ENCODE results near the gene C9orf43.

Gene C9orf43

GRCh38 chr9:113425072-113425471 is 14.5 kb downstream of the C9orf43 start:
- H3K27ac ChIP-seq (replicated peaks; ENCODE audit: low read length), result no peak overlapping the region
- H4K8ac ChIP-seq (ENCODE audit: low read depth, low read length), result no peak overlapping the region
- no peaks in the 10 kb centered on the region for H3K27me3 ChIP-seq (ENCODE audit: control insufficient read depth in 3 of 3, insufficient read depth in 3 of 3, low read depth in 1 of 3, low read length in 3 of 3)
- no peak overlapping the region for H3K23ac ChIP-seq (ENCODE audit: low read depth, low read length, poor library complexity)
- no peak overlapping the region for H3K4me2 ChIP-seq (ENCODE audit: insufficient read depth, low read length, poor library complexity, severe bottlenecking)
- peaks cover 4 to 8% of the 10 kb centered on the region in 2 donors for H3K4me1 ChIP-seq (ENCODE audit: control insufficient read depth in 2 of 2, insufficient read depth in 1 of 2, low read depth in 1 of 2, low read length in 2 of 2)
- no peak overlapping the region for H2BK120ac ChIP-seq (ENCODE audit: low read depth, low read length)
- H3K79me1 ChIP-seq (ENCODE audit: low read depth, low read length), result no peaks in the 10 kb centered on the region
- H3K9me3 ChIP-seq (replicated peaks in 1 of 2; ENCODE audit: control insufficient read depth in 2 of 2, insufficient read depth in 1 of 2, low read depth in 1 of 2, low read length in 2 of 2), result no peaks in the 10 kb centered on the region
- H2AK5ac ChIP-seq (ENCODE audit: low read depth, low read length), result no peak overlapping the region
- peak overlapping the region; percentile 86 for H2AFZ ChIP-seq (ENCODE audit: low read length)
- H2BK15ac ChIP-seq (ENCODE audit: low read length), result no peak overlapping the region
- peak overlapping the region; percentile 17 for H3K18ac ChIP-seq (ENCODE audit: low read length)
- no peak overlapping the region for H2BK12ac ChIP-seq (ENCODE audit: low read length)
- no peak overlapping the region for H3K4me3 ChIP-seq (ENCODE audit: low read length in 2 of 2)
- H2BK5ac ChIP-seq (ENCODE audit: low read length), result no peak overlapping the region
- no peaks in the 10 kb centered on the region for H3K36me3 ChIP-seq (replicated peaks in 1 of 2; ENCODE audit: control insufficient read depth in 2 of 2, insufficient read depth in 2 of 2, low read length in 2 of 2)
- H3K9ac ChIP-seq (ENCODE audit: low read depth, low read length, poor library complexity), result peak overlapping the region; percentile 22
- H4K91ac ChIP-seq (ENCODE audit: low read depth, low read length, poor library complexity), result no peak overlapping the region
- H3K14ac ChIP-seq (ENCODE audit: low read length), result no peak overlapping the region
- no peak for DNase-seq (ENCODE audit: low spot score)
- H3K4ac ChIP-seq (ENCODE audit: low read length), result no peak overlapping the region
- WGBS, 2 donors (ENCODE audit: extremely low coverage in 2 of 2, insufficient read length in 2 of 2, insufficient replicate concordance in 1 of 2), result no CpG with 5 or more reads among the region's 2 CpGs

- no peak overlapping the region for H3K18ac ChIP-seq (ENCODE audit: low read length)
- no peak overlapping the region for H3K9ac ChIP-seq (ENCODE audit: low read depth, low read length, poor library complexity)
- no peak overlapping the region for H4K8ac ChIP-seq (ENCODE audit: low read depth, low read length)
- H3K4ac ChIP-seq (ENCODE audit: low read length), result no peak overlapping the region
- no peaks in the 10 kb centered on the region for H3K79me1 ChIP-seq (ENCODE audit: low read depth, low read length)
- H2BK5ac ChIP-seq (ENCODE audit: low read length), result no peak overlapping the region
- no peaks in the 10 kb centered on the region for H3K9me3 ChIP-seq (replicated peaks in 1 of 2; ENCODE audit: control insufficient read depth in 2 of 2, insufficient read depth in 1 of 2, low read depth in 1 of 2, low read length in 2 of 2)
- peaks cover 4 to 8% of the 10 kb centered on the region in 2 donors for H3K4me1 ChIP-seq (ENCODE audit: control insufficient read depth in 2 of 2, insufficient read depth in 1 of 2, low read depth in 1 of 2, low read length in 2 of 2)
- H3K27me3 ChIP-seq (ENCODE audit: control insufficient read depth in 3 of 3, insufficient read depth in 3 of 3, low read depth in 1 of 3, low read length in 3 of 3), result no peaks in the 10 kb centered on the region
- H2AFZ ChIP-seq (ENCODE audit: low read length), result no peak overlapping the region
- no peak for DNase-seq (ENCODE audit: low spot score)
- H2BK120ac ChIP-seq (ENCODE audit: low read depth, low read length), result no peak overlapping the region
- no peak overlapping the region for H3K14ac ChIP-seq (ENCODE audit: low read length)
- H4K91ac ChIP-seq (ENCODE audit: low read depth, low read length, poor library complexity), result no peak overlapping the region
- H3K27ac ChIP-seq (replicated peaks; ENCODE audit: low read length), result no peak overlapping the region
- H2BK15ac ChIP-seq (ENCODE audit: low read length), result no peak overlapping the region
- no peak overlapping the region for H3K4me3 ChIP-seq (ENCODE audit: low read length in 2 of 2)
- no peak overlapping the region for H2AK5ac ChIP-seq (ENCODE audit: low read depth, low read length)
- no peak overlapping the region for H3K4me2 ChIP-seq (ENCODE audit: insufficient read depth, low read length, poor library complexity, severe bottlenecking)
- no CpG with 5 or more reads among the region's 1 CpG for WGBS, 2 donors (ENCODE audit: extremely low coverage in 2 of 2, insufficient read length in 2 of 2, insufficient replicate concordance in 1 of 2)
- H3K23ac ChIP-seq (ENCODE audit: low read depth, low read length, poor library complexity), result no peak overlapping the region
- no peaks in the 10 kb centered on the region for H3K36me3 ChIP-seq (replicated peaks in 1 of 2; ENCODE audit: control insufficient read depth in 2 of 2, insufficient read depth in 2 of 2, low read length in 2 of 2)
- H2BK12ac ChIP-seq (ENCODE audit: low read length), result no peak overlapping the region
Measured at GRCh38 chr9:113426701-113427100, 16.2 kb downstream of the C9orf43 start.

- no peak overlapping the region for H3K18ac ChIP-seq (ENCODE audit: low read length)
- DNase-seq (ENCODE audit: low spot score), result no peak
- H3K27me3 ChIP-seq (ENCODE audit: control insufficient read depth in 3 of 3, insufficient read depth in 3 of 3, low read depth in 1 of 3, low read length in 3 of 3), result no peaks in the 10 kb centered on the region
- H2AFZ ChIP-seq (ENCODE audit: low read length), result no peak overlapping the region
- no peak overlapping the region for H2BK120ac ChIP-seq (ENCODE audit: low read depth, low read length)
- no peak overlapping the region for H3K4me3 ChIP-seq (ENCODE audit: low read length in 2 of 2)
- no peak overlapping the region for H4K91ac ChIP-seq (ENCODE audit: low read depth, low read length, poor library complexity)
- no CpG with 5 or more reads among the region's 2 CpGs for WGBS, 2 donors (ENCODE audit: extremely low coverage in 2 of 2, insufficient read length in 2 of 2, insufficient replicate concordance in 1 of 2)
- peaks cover 4 to 8% of the 10 kb centered on the region in 2 donors for H3K4me1 ChIP-seq (ENCODE audit: control insufficient read depth in 2 of 2, insufficient read depth in 1 of 2, low read depth in 1 of 2, low read length in 2 of 2)
- H2BK15ac ChIP-seq (ENCODE audit: low read length), result no peak overlapping the region
- no peak overlapping the region for H4K8ac ChIP-seq (ENCODE audit: low read depth, low read length)
- no peak overlapping the region for H2BK12ac ChIP-seq (ENCODE audit: low read length)
- no peaks in the 10 kb centered on the region for H3K9me3 ChIP-seq (replicated peaks in 1 of 2; ENCODE audit: control insufficient read depth in 2 of 2, insufficient read depth in 1 of 2, low read depth in 1 of 2, low read length in 2 of 2)
- H3K4me2 ChIP-seq (ENCODE audit: insufficient read depth, low read length, poor library complexity, severe bottlenecking), result no peak overlapping the region
- no peaks in the 10 kb centered on the region for H3K79me1 ChIP-seq (ENCODE audit: low read depth, low read length)
- no peak overlapping the region for H3K14ac ChIP-seq (ENCODE audit: low read length)
- H3K4ac ChIP-seq (ENCODE audit: low read length), result no peak overlapping the region
- no peak overlapping the region for H2AK5ac ChIP-seq (ENCODE audit: low read depth, low read length)
- no peak overlapping the region for H3K9ac ChIP-seq (ENCODE audit: low read depth, low read length, poor library complexity)
- H3K23ac ChIP-seq (ENCODE audit: low read depth, low read length, poor library complexity), result no peak overlapping the region
- no peak overlapping the region for H3K27ac ChIP-seq (replicated peaks; ENCODE audit: low read length)
- H2BK5ac ChIP-seq (ENCODE audit: low read length), result no peak overlapping the region
- no peaks in the 10 kb centered on the region for H3K36me3 ChIP-seq (replicated peaks in 1 of 2; ENCODE audit: control insufficient read depth in 2 of 2, insufficient read depth in 2 of 2, low read length in 2 of 2)
Measured at GRCh38 chr9:113427629-113428028, 17.1 kb downstream of the C9orf43 start.

DNA sequence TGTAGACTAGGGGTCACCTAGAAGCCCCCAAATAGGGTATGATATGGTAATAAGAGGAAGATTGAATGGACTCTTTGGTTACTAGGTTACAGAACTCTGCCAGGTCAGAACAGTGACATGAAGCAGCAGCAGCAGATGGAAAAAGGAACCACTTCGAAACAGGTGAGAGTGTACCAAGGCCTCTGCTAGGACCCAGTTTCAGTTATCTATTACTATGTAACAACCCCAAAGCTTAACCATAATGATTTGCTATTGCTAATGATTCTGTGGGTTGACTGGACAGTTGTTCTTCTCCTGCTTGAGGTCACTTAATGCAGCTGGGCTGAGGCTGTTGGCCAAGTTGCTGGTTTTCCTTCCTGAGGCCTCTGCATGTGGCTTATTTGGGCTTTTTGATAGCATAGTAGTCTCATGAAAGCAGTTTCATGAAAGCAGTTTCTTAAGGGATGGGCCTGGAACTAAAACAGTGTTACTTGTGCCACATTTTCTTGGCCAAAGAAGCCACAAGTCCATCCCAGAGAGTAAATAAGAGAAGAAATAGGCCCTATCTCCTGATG is 17.6 kb downstream of the C9orf43 start:
- no peak overlapping the region for H2BK12ac ChIP-seq (ENCODE audit: low read length)
- H3K79me1 ChIP-seq (ENCODE audit: low read depth, low read length), result no peaks in the 10 kb centered on the region
- no peak overlapping the region for H2AK5ac ChIP-seq (ENCODE audit: low read depth, low read length)
- no peaks in the 10 kb centered on the region for H3K36me3 ChIP-seq (replicated peaks in 1 of 2; ENCODE audit: control insufficient read depth in 2 of 2, insufficient read depth in 2 of 2, low read length in 2 of 2)
- H3K9me3 ChIP-seq (replicated peaks in 1 of 2; ENCODE audit: control insufficient read depth in 2 of 2, insufficient read depth in 1 of 2, low read depth in 1 of 2, low read length in 2 of 2), result no peaks in the 10 kb centered on the region
- no peak overlapping the region for H3K4me3 ChIP-seq (ENCODE audit: low read length in 2 of 2)
- H3K27ac ChIP-seq (replicated peaks; ENCODE audit: low read length), result no peak overlapping the region
- no peak overlapping the region for H3K4me2 ChIP-seq (ENCODE audit: insufficient read depth, low read length, poor library complexity, severe bottlenecking)
- no peak overlapping the region for H2BK120ac ChIP-seq (ENCODE audit: low read depth, low read length)
- no peak overlapping the region for H3K14ac ChIP-seq (ENCODE audit: low read length)
- no peak overlapping the region for H3K4ac ChIP-seq (ENCODE audit: low read length)
- H4K8ac ChIP-seq (ENCODE audit: low read depth, low read length), result no peak overlapping the region
- H3K4me1 ChIP-seq (ENCODE audit: control insufficient read depth in 2 of 2, insufficient read depth in 1 of 2, low read depth in 1 of 2, low read length in 2 of 2), result peaks cover 4 to 8% of the 10 kb centered on the region in 2 donors
- no peaks in the 10 kb centered on the region for H3K27me3 ChIP-seq (ENCODE audit: control insufficient read depth in 3 of 3, insufficient read depth in 3 of 3, low read depth in 1 of 3, low read length in 3 of 3)
- H2BK5ac ChIP-seq (ENCODE audit: low read length), result no peak overlapping the region
- no peak for DNase-seq (ENCODE audit: low spot score)
- H3K18ac ChIP-seq (ENCODE audit: low read length), result no peak overlapping the region
- H3K9ac ChIP-seq (ENCODE audit: low read depth, low read length, poor library complexity), result no peak overlapping the region
- WGBS, 2 donors (ENCODE audit: extremely low coverage in 2 of 2, insufficient read length in 2 of 2, insufficient replicate concordance in 1 of 2), result no CpG with 5 or more reads among the region's 1 CpG
- no peak overlapping the region for H4K91ac ChIP-seq (ENCODE audit: low read depth, low read length, poor library complexity)
- H2BK15ac ChIP-seq (ENCODE audit: low read length), result no peak overlapping the region
- H3K23ac ChIP-seq (ENCODE audit: low read depth, low read length, poor library complexity), result no peak overlapping the region
- no peak overlapping the region for H2AFZ ChIP-seq (ENCODE audit: low read length)
